Measurements from ENCODE around the gene ASRGL1. TPM values are rescaled to one million over a fixed set of nuclear protein-coding genes. Genes with fewer than 3 reads are reported as not detected.
"Not testable (repeated sequence)": the region's sequence is repeated elsewhere in the genome, so short reads cannot be mapped to it uniquely, and the experiment has no call there.

Gene ASRGL1
- total RNA-seq, 3 donors from 2014 or later (not counting 1 experiment from before 2014, with no cell fraction given): 1.9 to 9.7 (median 3.4) TPM

DNA sequence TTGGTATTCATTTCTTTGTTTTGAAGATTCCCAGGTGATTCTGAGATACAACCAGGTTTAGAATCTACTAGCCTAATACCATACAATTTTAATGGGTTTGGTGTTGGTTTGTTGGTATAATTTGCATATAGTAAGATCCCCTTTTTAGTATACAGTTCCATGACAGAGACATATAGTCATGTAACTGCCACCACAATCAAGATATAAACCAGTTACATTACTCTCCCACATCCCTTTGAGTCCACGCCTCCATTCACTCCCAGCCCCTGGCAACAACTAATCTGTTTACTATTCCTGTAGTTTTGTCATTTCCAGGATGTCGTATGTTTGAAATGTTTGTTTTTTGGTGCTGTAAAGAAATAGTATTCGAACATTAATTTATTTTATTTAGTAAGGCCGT, 4.3 kb downstream of the ASRGL1 start:
- 91% methylated on average over 4 of the region's 4 CpGs for WGBS (ENCODE audit: insufficient coverage)
- H3K4me1 Mint-ChIP-seq: peaks cover 21 to 22% of the 10 kb centered on the region in 2 donors
- Histone ChIP-seq H3K4me1 (ENCODE audit: control insufficient read depth, insufficient read depth, low read length) (peaks cover 12% of the 10 kb centered on the region), H3K27me3 (ENCODE audit: control insufficient read depth, insufficient read depth, low read length) (no peaks in the 10 kb centered on the region), H3K27ac (ENCODE audit: low read length) (no peak overlapping the region), H3K36me3 (ENCODE audit: control insufficient read depth, insufficient read depth, low read length) (no peaks in the 10 kb centered on the region), H3K9me3 (ENCODE audit: control insufficient read depth, insufficient read depth, low read length) (no peaks in the 10 kb centered on the region), H3K4me3 (ENCODE audit: low read length) (no peak overlapping the region)
- peaks cover 0 to 10% of the 10 kb centered on the region in 2 donors for H3K27me3 Mint-ChIP-seq (ENCODE audit: low read depth in 2 of 2)
- H3K4me3 Mint-ChIP-seq: no peak overlapping the region
- H3K27ac Mint-ChIP-seq: no peak overlapping the region
- DNase-seq (no peak), ATAC-seq (peak in 1 of 3 donors; percentile 57)
- intact Hi-C loops (cut with micrococcal nuclease): no loop called here
- TF ChIP-seq CTCF (IDR thresholded peaks at IDR 0.05): no peak
- H3K36me3 Mint-ChIP-seq: no peaks in the 10 kb centered on the region
- no peaks in the 10 kb centered on the region for H3K9me3 Mint-ChIP-seq

DNA sequence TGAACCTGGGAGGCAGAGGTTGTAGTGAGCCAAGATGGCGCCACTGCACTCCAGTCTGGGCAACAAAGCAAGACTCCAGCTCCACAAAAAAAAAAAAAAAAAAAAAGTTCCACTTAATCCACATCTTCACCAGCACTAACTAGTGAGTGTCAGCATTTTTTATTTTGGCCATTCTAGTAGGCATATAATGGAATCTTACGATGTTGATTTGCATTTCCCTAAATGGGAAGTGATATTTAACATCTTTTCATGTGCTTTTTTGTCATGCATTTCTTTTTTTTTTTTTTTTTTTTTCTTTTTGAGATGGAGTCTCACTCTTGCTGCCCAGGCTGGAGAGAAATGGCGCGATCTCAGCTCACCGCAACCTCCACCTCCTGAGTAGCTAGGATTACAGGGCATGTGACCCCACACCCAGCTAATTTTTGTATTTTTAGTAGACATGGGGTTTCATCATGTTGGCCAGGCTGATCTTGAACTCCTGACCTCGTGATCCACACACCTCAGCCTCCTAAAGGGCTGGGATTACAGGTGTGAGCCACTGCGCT, 6.5 kb downstream of the ASRGL1 start:
- H3K36me3 Mint-ChIP-seq; H3K4me1 ChIP-seq (ENCODE audit: control insufficient read depth, insufficient read depth, low read length); H3K9me3 Mint-ChIP-seq; H3K27ac Mint-ChIP-seq; DNase-seq; H3K27me3 ChIP-seq (ENCODE audit: control insufficient read depth, insufficient read depth, low read length); H3K27ac ChIP-seq (ENCODE audit: low read length); H3K36me3 ChIP-seq (ENCODE audit: control insufficient read depth, insufficient read depth, low read length); intact Hi-C loops (cut with micrococcal nuclease); H3K27me3 Mint-ChIP-seq (ENCODE audit: low read depth in 2 of 2); H3K4me1 Mint-ChIP-seq; ATAC-seq; H3K9me3 ChIP-seq (ENCODE audit: control insufficient read depth, insufficient read depth, low read length); H3K4me3 ChIP-seq (ENCODE audit: low read length); H3K4me3 Mint-ChIP-seq: not testable (repeated sequence)
- 90% methylated on average over 3 of the region's 7 CpGs for WGBS (ENCODE audit: insufficient coverage)

DNA sequence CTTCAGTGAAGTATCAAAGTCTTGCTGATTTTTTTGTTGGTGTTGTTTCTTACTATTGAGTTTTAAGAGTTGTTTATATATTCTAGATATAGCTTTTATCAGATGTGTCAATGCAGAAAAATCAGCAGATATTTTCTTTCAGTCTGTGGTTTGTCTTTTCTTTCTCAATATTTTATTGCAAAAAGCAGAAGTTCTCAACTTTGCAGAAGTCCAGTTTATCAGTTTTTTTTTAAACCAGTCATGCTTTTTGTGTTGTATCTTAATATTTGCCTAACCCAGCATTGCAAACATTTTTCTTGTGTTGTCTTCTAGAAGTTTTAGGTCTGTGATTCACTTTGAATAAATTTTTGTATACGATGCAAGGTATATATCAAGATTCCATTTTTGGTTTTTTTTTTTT, 7.0 kb downstream of the ASRGL1 start:
- Mint-ChIP-seq H3K4me1 (peaks cover 9% of the 10 kb centered on the region in 2 donors), H3K4me3 (no peak overlapping the region), H3K27me3 (ENCODE audit: low read depth in 2 of 2) (peaks cover 0 to 2% of the 10 kb centered on the region in 2 donors), H3K27ac (no peak overlapping the region), H3K36me3 (no peaks in the 10 kb centered on the region), H3K9me3 (no peaks in the 10 kb centered on the region)
- H3K4me1 ChIP-seq (ENCODE audit: control insufficient read depth, insufficient read depth, low read length): no peaks in the 10 kb centered on the region
- no peak for DNase-seq
- H3K27me3 ChIP-seq (ENCODE audit: control insufficient read depth, insufficient read depth, low read length): no peaks in the 10 kb centered on the region
- H3K27ac ChIP-seq (ENCODE audit: low read length): no peak overlapping the region
- H3K36me3 ChIP-seq (ENCODE audit: control insufficient read depth, insufficient read depth, low read length): no peaks in the 10 kb centered on the region
- no peaks in the 10 kb centered on the region for H3K9me3 ChIP-seq (ENCODE audit: control insufficient read depth, insufficient read depth, low read length)
- H3K4me3 ChIP-seq (ENCODE audit: low read length): no peak overlapping the region
- ATAC-seq: no peak
- intact Hi-C loops (cut with micrococcal nuclease): no loop called here
- WGBS (ENCODE audit: insufficient coverage): 80% methylated on average over 1 of the region's 1 CpG
- no peak for TF ChIP-seq CTCF (IDR thresholded peaks at IDR 0.05)

- ATAC-seq: no peak
- TF ChIP-seq CTCF (IDR thresholded peaks at IDR 0.05): no peak
- H3K27ac ChIP-seq (ENCODE audit: low read length): no peak overlapping the region
- WGBS (ENCODE audit: insufficient coverage): 93% methylated on average over 5 of the region's 6 CpGs
- H3K4me1 ChIP-seq (ENCODE audit: control insufficient read depth, insufficient read depth, low read length): no peaks in the 10 kb centered on the region
- intact Hi-C loops (cut with micrococcal nuclease): no loop called here
- DNase-seq: no peak
- H3K9me3 ChIP-seq (ENCODE audit: control insufficient read depth, insufficient read depth, low read length): no peaks in the 10 kb centered on the region
- H3K9me3 Mint-ChIP-seq: no peaks in the 10 kb centered on the region
- peaks cover 0 to 2% of the 10 kb centered on the region in 2 donors for H3K27me3 Mint-ChIP-seq (ENCODE audit: low read depth in 2 of 2)
- no peaks in the 10 kb centered on the region for H3K27me3 ChIP-seq (ENCODE audit: control insufficient read depth, insufficient read depth, low read length)
- no peak overlapping the region for H3K4me3 Mint-ChIP-seq
- H3K27ac Mint-ChIP-seq: no peak overlapping the region
- H3K4me1 Mint-ChIP-seq: no peaks in the 10 kb centered on the region
- H3K36me3 Mint-ChIP-seq: no peaks in the 10 kb centered on the region
- no peaks in the 10 kb centered on the region for H3K36me3 ChIP-seq (ENCODE audit: control insufficient read depth, insufficient read depth, low read length)
- no peak overlapping the region for H3K4me3 ChIP-seq (ENCODE audit: low read length)
Measured at GRCh38 chr11:62345861-62346260, 8.6 kb downstream of the ASRGL1 start.
